ENCODE measurements around the gene ATP1A3.

ATP1A3 gene

DNA sequence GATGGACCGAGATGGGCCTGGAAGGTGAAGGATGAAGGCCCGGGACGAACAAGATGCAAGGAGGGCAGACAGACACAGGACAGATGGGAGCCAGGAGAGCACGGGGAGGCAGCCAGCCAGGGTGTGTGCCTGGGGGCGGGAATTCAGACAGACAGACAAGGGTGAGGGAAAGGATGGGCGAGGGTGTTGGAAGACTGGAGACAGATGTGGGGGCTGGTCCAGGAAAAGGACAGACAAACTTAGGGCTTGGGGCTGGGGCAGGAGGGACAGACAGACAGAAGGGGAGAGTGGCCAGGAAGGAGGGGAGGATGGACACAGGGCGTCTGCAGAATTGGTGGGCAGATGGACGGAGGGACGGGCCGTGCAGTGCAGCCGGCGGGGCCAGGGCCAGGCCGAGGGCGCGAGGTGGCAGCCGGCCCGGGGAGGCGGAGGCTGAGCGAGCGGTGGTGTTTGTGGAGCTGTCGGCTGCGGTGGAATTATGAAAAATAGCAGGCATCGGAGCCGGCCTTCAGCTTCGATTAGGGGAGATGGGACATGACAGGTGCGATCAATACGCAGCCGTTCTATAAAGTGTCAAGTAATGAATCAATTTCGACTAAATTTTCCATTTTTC is 61.2 kb downstream of the ATP1A3 start:
- TF ChIP-seq POLR2AphosphoS5 (IDR thresholded peaks at IDR 0.05; ENCODE audit: low read depth, low read length) = no peak
- no peak for TF ChIP-seq TAF1 (IDR thresholded peaks at IDR 0.05; ENCODE audit: borderline replicate concordance, insufficient read depth, low read length)
- no peak for TF ChIP-seq FOXP2 (optimal IDR thresholded peaks at IDR 0.05; ENCODE audit: borderline replicate concordance, extremely low read depth, extremely low read length, insufficient read depth)
- TF ChIP-seq, protein P1, sequence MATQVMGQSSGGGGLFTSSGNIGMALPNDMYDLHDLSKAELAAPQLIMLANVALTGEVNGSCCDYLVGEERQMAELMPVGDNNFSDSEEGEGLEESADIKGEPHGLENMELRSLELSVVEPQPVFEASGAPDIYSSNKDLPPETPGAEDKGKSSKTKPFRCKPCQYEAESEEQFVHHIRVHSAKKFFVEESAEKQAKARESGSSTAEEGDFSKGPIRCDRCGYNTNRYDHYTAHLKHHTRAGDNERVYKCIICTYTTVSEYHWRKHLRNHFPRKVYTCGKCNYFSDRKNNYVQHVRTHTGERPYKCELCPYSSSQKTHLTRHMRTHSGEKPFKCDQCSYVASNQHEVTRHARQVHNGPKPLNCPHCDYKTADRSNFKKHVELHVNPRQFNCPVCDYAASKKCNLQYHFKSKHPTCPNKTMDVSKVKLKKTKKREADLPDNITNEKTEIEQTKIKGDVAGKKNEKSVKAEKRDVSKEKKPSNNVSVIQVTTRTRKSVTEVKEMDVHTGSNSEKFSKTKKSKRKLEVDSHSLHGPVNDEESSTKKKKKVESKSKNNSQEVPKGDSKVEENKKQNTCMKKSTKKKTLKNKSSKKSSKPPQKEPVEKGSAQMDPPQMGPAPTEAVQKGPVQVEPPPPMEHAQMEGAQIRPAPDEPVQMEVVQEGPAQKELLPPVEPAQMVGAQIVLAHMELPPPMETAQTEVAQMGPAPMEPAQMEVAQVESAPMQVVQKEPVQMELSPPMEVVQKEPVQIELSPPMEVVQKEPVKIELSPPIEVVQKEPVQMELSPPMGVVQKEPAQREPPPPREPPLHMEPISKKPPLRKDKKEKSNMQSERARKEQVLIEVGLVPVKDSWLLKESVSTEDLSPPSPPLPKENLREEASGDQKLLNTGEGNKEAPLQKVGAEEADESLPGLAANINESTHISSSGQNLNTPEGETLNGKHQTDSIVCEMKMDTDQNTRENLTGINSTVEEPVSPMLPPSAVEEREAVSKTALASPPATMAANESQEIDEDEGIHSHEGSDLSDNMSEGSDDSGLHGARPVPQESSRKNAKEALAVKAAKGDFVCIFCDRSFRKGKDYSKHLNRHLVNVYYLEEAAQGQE (IDR thresholded peaks at IDR 0.05; ENCODE audit: insufficient read depth in 1 of 2, low read depth in 2 of 2, low read length in 2 of 2) = no peak
- TF ChIP-seq SIN3A (IDR thresholded peaks at IDR 0.05; ENCODE audit: borderline replicate concordance, insufficient read depth, low read length) = no peak

DNA sequence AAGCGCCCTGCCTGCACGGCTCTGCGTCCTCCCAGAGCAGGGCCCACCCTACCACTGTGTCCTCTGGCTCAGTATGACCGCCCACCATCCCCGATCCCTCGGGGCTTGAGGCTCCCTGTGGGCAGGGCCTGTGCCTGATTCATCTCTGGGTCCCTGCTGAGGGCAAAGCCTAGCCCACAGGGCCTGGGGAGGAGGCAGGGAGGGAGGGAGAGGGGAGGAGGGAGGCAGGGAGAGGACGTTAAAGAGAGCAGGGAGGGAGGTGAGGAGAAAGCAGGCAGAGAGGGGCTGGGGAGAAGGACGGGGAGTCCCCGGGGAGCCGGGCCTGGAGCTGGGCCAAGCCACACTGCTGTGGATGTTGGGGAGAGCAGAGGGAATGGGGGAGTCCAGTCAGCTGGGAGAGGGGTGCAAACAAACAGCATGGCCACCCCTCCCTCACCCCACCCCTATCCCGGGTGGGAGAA is 61.7 kb downstream of the ATP1A3 start:
- no peak for TF ChIP-seq TAF1 (IDR thresholded peaks at IDR 0.05; ENCODE audit: borderline replicate concordance, insufficient read depth, low read length)
- no peak for TF ChIP-seq FOXP2 (optimal IDR thresholded peaks at IDR 0.05; ENCODE audit: borderline replicate concordance, extremely low read depth, extremely low read length, insufficient read depth)
- TF ChIP-seq, protein P1 (IDR thresholded peaks at IDR 0.05; ENCODE audit: insufficient read depth in 1 of 2, low read depth in 2 of 2, low read length in 2 of 2) = no peak
- no peak for TF ChIP-seq POLR2AphosphoS5 (IDR thresholded peaks at IDR 0.05; ENCODE audit: low read depth, low read length)
- no peak for TF ChIP-seq SIN3A (IDR thresholded peaks at IDR 0.05; ENCODE audit: borderline replicate concordance, insufficient read depth, low read length)

DNA sequence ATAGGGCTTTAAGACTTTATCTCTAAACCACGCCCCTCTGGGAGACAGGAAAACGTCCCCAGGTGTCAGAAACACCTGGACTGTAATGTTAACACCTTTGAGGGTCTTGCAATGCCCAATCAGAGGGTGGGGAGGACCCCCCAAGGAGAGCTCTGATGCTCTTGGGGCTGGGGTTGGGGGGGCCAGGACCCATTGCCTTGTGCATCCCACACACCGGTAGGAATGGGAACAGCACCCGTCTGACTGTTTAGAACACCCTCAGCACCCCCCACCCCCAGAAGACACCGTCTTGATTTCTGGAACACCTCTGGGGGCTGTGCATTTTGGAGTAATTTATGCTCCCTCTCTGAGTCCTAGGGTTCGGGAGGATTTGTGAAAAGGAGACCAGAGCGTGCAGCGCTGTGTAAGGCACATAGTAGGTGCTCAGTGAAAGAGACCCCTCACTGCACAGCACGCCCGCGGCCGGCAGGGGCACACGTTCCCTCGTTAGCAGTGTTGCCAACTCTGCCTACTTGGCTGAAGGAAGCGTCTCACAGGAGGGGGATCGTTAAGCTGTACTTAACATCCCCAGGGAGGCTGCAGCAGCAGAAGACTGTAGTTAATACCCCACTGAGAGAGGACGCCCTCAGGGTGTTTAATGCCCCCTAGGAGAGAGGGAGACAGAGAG is 63.0 kb downstream of the ATP1A3 start:
- no peak for TF ChIP-seq POLR2AphosphoS5 (IDR thresholded peaks at IDR 0.05; ENCODE audit: low read depth, low read length)
- no peak for TF ChIP-seq SIN3A (IDR thresholded peaks at IDR 0.05; ENCODE audit: borderline replicate concordance, insufficient read depth, low read length)
- no peak for TF ChIP-seq TAF1 (IDR thresholded peaks at IDR 0.05; ENCODE audit: borderline replicate concordance, insufficient read depth, low read length)
- no peak for TF ChIP-seq FOXP2 (optimal IDR thresholded peaks at IDR 0.05; ENCODE audit: borderline replicate concordance, extremely low read depth, extremely low read length, insufficient read depth)
- TF ChIP-seq, protein P1 (IDR thresholded peaks at IDR 0.05; ENCODE audit: insufficient read depth in 1 of 2, low read depth in 2 of 2, low read length in 2 of 2) = no peak

DNA sequence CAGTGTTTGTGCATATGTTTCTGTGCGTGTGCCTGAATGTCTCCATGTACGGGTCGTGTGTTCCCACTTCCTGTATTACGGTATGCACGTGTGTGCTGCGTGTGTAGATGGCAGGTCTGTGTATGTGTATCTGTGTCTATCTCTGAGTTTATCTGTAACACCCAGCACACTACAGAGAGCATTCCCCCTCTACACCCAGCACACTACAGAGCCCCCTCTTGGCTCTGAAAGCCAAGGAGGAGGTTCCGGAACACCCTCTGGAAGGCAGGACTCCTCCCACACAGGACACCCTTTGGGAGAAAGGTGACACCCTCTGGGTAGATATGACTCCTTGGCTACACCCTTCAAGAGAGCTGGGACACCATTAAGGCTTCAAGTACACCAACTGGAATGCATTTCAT is 63.7 kb downstream of the ATP1A3 start:
- TF ChIP-seq FOXP2 (optimal IDR thresholded peaks at IDR 0.05; ENCODE audit: borderline replicate concordance, extremely low read depth, extremely low read length, insufficient read depth) = no peak
- TF ChIP-seq, protein P1 (IDR thresholded peaks at IDR 0.05; ENCODE audit: insufficient read depth in 1 of 2, low read depth in 2 of 2, low read length in 2 of 2) = no peak
- TF ChIP-seq TAF1 (IDR thresholded peaks at IDR 0.05; ENCODE audit: borderline replicate concordance, insufficient read depth, low read length) = no peak
- no peak for TF ChIP-seq POLR2AphosphoS5 (IDR thresholded peaks at IDR 0.05; ENCODE audit: low read depth, low read length)
- no peak for TF ChIP-seq SIN3A (IDR thresholded peaks at IDR 0.05; ENCODE audit: borderline replicate concordance, insufficient read depth, low read length)
